ENCODE results near the gene OPALIN. TPM values are rescaled to one million over a fixed set of nuclear protein-coding genes. Genes with fewer than 3 reads are reported as not detected.
A peak's percentile ranks its signal among the peaks of the same experiment; 100 is the strongest.
"Not testable (repeated sequence)": the region's sequence is repeated elsewhere in the genome, so short reads cannot be mapped to it uniquely, and the experiment has no call there.

The OPALIN gene
- total and polyA plus RNA-seq, 2 donors: under 0.01 to 0.18 TPM

GRCh38 chr10:96319754-96320474 lies 38.9 kb downstream of the OPALIN start:
- Histone ChIP-seq H3K9me3 (ENCODE audit: control insufficient read depth in 2 of 2, insufficient read depth in 1 of 2, low read length in 1 of 2) (no peaks in the 10 kb centered on the region), H3K4me3 (ENCODE audit: low read length in 2 of 2) (no peak overlapping the region), H3K4me1 (ENCODE audit: control insufficient read depth in 2 of 2, insufficient read depth in 2 of 2, low read length in 2 of 2) (peaks cover 17 to 21% of the 10 kb centered on the region in 2 donors), H3K27me3 (ENCODE audit: control insufficient read depth in 2 of 2, insufficient read depth in 1 of 2, low read length in 1 of 2) (no peaks in the 10 kb centered on the region), H3K36me3 (ENCODE audit: control insufficient read depth in 2 of 2, insufficient read depth in 2 of 2, low read length in 1 of 2) (peaks cover 45 to 57% of the 10 kb centered on the region in 2 donors), H3K27ac (ENCODE audit: low read depth in 1 of 2, low read length in 1 of 2) (no peak overlapping the region)
- no peak for DNase-seq (ENCODE audit: low read depth in 6 of 9, low spot score in 9 of 9)
- WGBS: 70% methylated on average over 3 of the region's 3 CpGs

- H3K27ac ChIP-seq (ENCODE audit: low read depth in 1 of 2, low read length in 1 of 2): no peak overlapping the region
- no peaks in the 10 kb centered on the region for H3K9me3 ChIP-seq (ENCODE audit: control insufficient read depth in 2 of 2, insufficient read depth in 1 of 2, low read length in 1 of 2)
- no peaks in the 10 kb centered on the region for H3K27me3 ChIP-seq (ENCODE audit: control insufficient read depth in 2 of 2, insufficient read depth in 1 of 2, low read length in 1 of 2)
- peaks cover 35 to 39% of the 10 kb centered on the region in 2 donors for H3K4me1 ChIP-seq (ENCODE audit: control insufficient read depth in 2 of 2, insufficient read depth in 2 of 2, low read length in 2 of 2)
- H3K4me3 ChIP-seq (ENCODE audit: low read length in 2 of 2): no peak overlapping the region
- no peak for DNase-seq (ENCODE audit: low read depth in 6 of 9, low spot score in 9 of 9)
- H3K36me3 ChIP-seq (ENCODE audit: control insufficient read depth in 2 of 2, insufficient read depth in 2 of 2, low read length in 1 of 2): peaks cover 31 to 39% of the 10 kb centered on the region in 2 donors
- 86% methylated on average over 4 of the region's 4 CpGs for WGBS
Measured at GRCh38 chr10:96317067-96317833, 41.6 kb downstream of the OPALIN start.

GRCh38 chr10:96313344-96313743 lies 45.5 kb downstream of the OPALIN start:
- H3K4me1 ChIP-seq (ENCODE audit: control insufficient read depth in 2 of 2, insufficient read depth in 2 of 2, low read length in 2 of 2): peaks cover 50 to 68% of the 10 kb centered on the region in 2 donors
- H3K27me3 ChIP-seq (ENCODE audit: control insufficient read depth in 2 of 2, insufficient read depth in 1 of 2, low read length in 1 of 2): no peaks in the 10 kb centered on the region
- peak overlapping the region; percentile 81 to 88 for H3K27ac ChIP-seq (ENCODE audit: low read depth in 1 of 2, low read length in 1 of 2)
- peaks cover 4 to 17% of the 10 kb centered on the region in 2 donors for H3K36me3 ChIP-seq (ENCODE audit: control insufficient read depth in 2 of 2, insufficient read depth in 2 of 2, low read length in 1 of 2)
- WGBS: 4% methylated on average over 2 of the region's 2 CpGs
- DNase-seq (ENCODE audit: low read depth in 6 of 9, low spot score in 9 of 9): peak in 4 of 9 donors; percentile 48 to 83 (median 56)
- H3K4me3 ChIP-seq (ENCODE audit: low read length in 2 of 2): peak overlapping the region in 1 of 2 donors; percentile 44
- H3K9me3 ChIP-seq (ENCODE audit: control insufficient read depth in 2 of 2, insufficient read depth in 1 of 2, low read length in 1 of 2): no peaks in the 10 kb centered on the region

- no peaks in the 10 kb centered on the region for H3K27me3 ChIP-seq (ENCODE audit: control insufficient read depth in 2 of 2, insufficient read depth in 1 of 2, low read length in 1 of 2)
- peaks cover 45 to 77% of the 10 kb centered on the region in 2 donors for H3K4me1 ChIP-seq (ENCODE audit: control insufficient read depth in 2 of 2, insufficient read depth in 2 of 2, low read length in 2 of 2)
- DNase-seq (ENCODE audit: low read depth in 6 of 9, low spot score in 9 of 9): no peak
- H3K27ac ChIP-seq (ENCODE audit: low read depth in 1 of 2, low read length in 1 of 2): peak overlapping the region in 1 of 2 donors; percentile 4
- peak overlapping the region in 1 of 2 donors; percentile 6 for H3K4me3 ChIP-seq (ENCODE audit: low read length in 2 of 2)
- no peaks in the 10 kb centered on the region for H3K9me3 ChIP-seq (ENCODE audit: control insufficient read depth in 2 of 2, insufficient read depth in 1 of 2, low read length in 1 of 2)
- WGBS: 54% methylated on average over 3 of the region's 3 CpGs
- peaks cover 0 to 7% of the 10 kb centered on the region in 2 donors for H3K36me3 ChIP-seq (ENCODE audit: control insufficient read depth in 2 of 2, insufficient read depth in 2 of 2, low read length in 1 of 2)
Measured at GRCh38 chr10:96311180-96311715, 47.6 kb downstream of the OPALIN start.

- no peak for DNase-seq (ENCODE audit: low read depth in 6 of 9, low spot score in 9 of 9)
- WGBS: 41% methylated on average over 1 of the region's 1 CpG
- H3K4me3 ChIP-seq (ENCODE audit: low read length in 2 of 2): peak overlapping the region in 1 of 2 donors; percentile 85
- H3K27ac ChIP-seq (ENCODE audit: low read depth in 1 of 2, low read length in 1 of 2): peak overlapping the region; percentile 0 to 68
- H3K27me3 ChIP-seq (ENCODE audit: control insufficient read depth in 2 of 2, insufficient read depth in 1 of 2, low read length in 1 of 2): no peaks in the 10 kb centered on the region
- peaks cover 38 to 72% of the 10 kb centered on the region in 2 donors for H3K4me1 ChIP-seq (ENCODE audit: control insufficient read depth in 2 of 2, insufficient read depth in 2 of 2, low read length in 2 of 2)
- no peaks in the 10 kb centered on the region for H3K9me3 ChIP-seq (ENCODE audit: control insufficient read depth in 2 of 2, insufficient read depth in 1 of 2, low read length in 1 of 2)
- H3K36me3 ChIP-seq (ENCODE audit: control insufficient read depth in 2 of 2, insufficient read depth in 2 of 2, low read length in 1 of 2): peaks cover 0 to 3% of the 10 kb centered on the region in 2 donors
Measured at GRCh38 chr10:96310321-96310669, 48.5 kb downstream of the OPALIN start.

GRCh38 chr10:96309628-96310320 lies 49.0 kb downstream of the OPALIN start:
- DNase-seq (ENCODE audit: low read depth in 6 of 9, low spot score in 9 of 9): no peak
- Histone ChIP-seq H3K27ac (ENCODE audit: low read depth in 1 of 2, low read length in 1 of 2) (peak overlapping the region; percentile 0 to 74), H3K9me3 (ENCODE audit: control insufficient read depth in 2 of 2, insufficient read depth in 1 of 2, low read length in 1 of 2) (no peaks in the 10 kb centered on the region), H3K36me3 (ENCODE audit: control insufficient read depth in 2 of 2, insufficient read depth in 2 of 2, low read length in 1 of 2) (peaks cover 0 to 3% of the 10 kb centered on the region in 2 donors), H3K27me3 (ENCODE audit: control insufficient read depth in 2 of 2, insufficient read depth in 1 of 2, low read length in 1 of 2) (no peaks in the 10 kb centered on the region), H3K4me3 (ENCODE audit: low read length in 2 of 2) (peak overlapping the region in 1 of 2 donors; percentile 85), H3K4me1 (ENCODE audit: control insufficient read depth in 2 of 2, insufficient read depth in 2 of 2, low read length in 2 of 2) (peaks cover 33 to 73% of the 10 kb centered on the region in 2 donors)
- 38% methylated on average over 3 of the region's 3 CpGs for WGBS

- not testable (repeated sequence) for H3K9me3 ChIP-seq (ENCODE audit: control insufficient read depth in 2 of 2, insufficient read depth in 1 of 2, low read length in 1 of 2); H3K27me3 ChIP-seq (ENCODE audit: control insufficient read depth in 2 of 2, insufficient read depth in 1 of 2, low read length in 1 of 2); H3K36me3 ChIP-seq (ENCODE audit: control insufficient read depth in 2 of 2, insufficient read depth in 2 of 2, low read length in 1 of 2); DNase-seq (ENCODE audit: low read depth in 6 of 9, low spot score in 9 of 9)
- WGBS: 13% methylated on average over 4 of the region's 4 CpGs
- Histone ChIP-seq H3K4me3 (ENCODE audit: low read length in 2 of 2) (peak overlapping the region in 1 of 2 donors; percentile 85), H3K27ac (ENCODE audit: low read depth in 1 of 2, low read length in 1 of 2) (peak overlapping the region in 1 of 2 donors; percentile 78), H3K4me1 (ENCODE audit: control insufficient read depth in 2 of 2, insufficient read depth in 2 of 2, low read length in 2 of 2) (peaks cover 35 to 72% of the 10 kb centered on the region in 2 donors)
Measured at GRCh38 chr10:96308854-96309253, 49.9 kb downstream of the OPALIN start.

GRCh38 chr10:96306516-96306915 lies 52.3 kb downstream of the OPALIN start:
- peak overlapping the region; percentile 93 to 96 for H3K27ac ChIP-seq (ENCODE audit: low read depth in 1 of 2, low read length in 1 of 2)

More at GRCh38 chr10:96306516-96306915, 52.3 kb downstream of the OPALIN start:
- peak overlapping the region; percentile 49 to 85 for H3K4me3 ChIP-seq (ENCODE audit: low read length in 2 of 2)
- peaks cover 34 to 72% of the 10 kb centered on the region in 2 donors for H3K4me1 ChIP-seq (ENCODE audit: control insufficient read depth in 2 of 2, insufficient read depth in 2 of 2, low read length in 2 of 2)
- peak in 4 of 9 donors; percentile 54 to 84 (median 67) for DNase-seq (ENCODE audit: low read depth in 6 of 9, low spot score in 9 of 9)
- WGBS: 2% methylated on average over 8 of the region's 8 CpGs
- H3K27me3 ChIP-seq (ENCODE audit: control insufficient read depth in 2 of 2, insufficient read depth in 1 of 2, low read length in 1 of 2): no peaks in the 10 kb centered on the region
- peaks cover 0 to 3% of the 10 kb centered on the region in 2 donors for H3K36me3 ChIP-seq (ENCODE audit: control insufficient read depth in 2 of 2, insufficient read depth in 2 of 2, low read length in 1 of 2)
- H3K9me3 ChIP-seq (ENCODE audit: control insufficient read depth in 2 of 2, insufficient read depth in 1 of 2, low read length in 1 of 2): no peaks in the 10 kb centered on the region
